Measurements from ENCODE around the gene PHF23. TPM values are rescaled to one million over a fixed set of nuclear protein-coding genes. Genes with fewer than 3 reads are reported as not detected.
A peak's percentile ranks its signal among the peaks of the same experiment; 100 is the strongest.

PHF23 gene
- polyA plus RNA-seq, 1 donor = 45.4 TPM

DNA sequence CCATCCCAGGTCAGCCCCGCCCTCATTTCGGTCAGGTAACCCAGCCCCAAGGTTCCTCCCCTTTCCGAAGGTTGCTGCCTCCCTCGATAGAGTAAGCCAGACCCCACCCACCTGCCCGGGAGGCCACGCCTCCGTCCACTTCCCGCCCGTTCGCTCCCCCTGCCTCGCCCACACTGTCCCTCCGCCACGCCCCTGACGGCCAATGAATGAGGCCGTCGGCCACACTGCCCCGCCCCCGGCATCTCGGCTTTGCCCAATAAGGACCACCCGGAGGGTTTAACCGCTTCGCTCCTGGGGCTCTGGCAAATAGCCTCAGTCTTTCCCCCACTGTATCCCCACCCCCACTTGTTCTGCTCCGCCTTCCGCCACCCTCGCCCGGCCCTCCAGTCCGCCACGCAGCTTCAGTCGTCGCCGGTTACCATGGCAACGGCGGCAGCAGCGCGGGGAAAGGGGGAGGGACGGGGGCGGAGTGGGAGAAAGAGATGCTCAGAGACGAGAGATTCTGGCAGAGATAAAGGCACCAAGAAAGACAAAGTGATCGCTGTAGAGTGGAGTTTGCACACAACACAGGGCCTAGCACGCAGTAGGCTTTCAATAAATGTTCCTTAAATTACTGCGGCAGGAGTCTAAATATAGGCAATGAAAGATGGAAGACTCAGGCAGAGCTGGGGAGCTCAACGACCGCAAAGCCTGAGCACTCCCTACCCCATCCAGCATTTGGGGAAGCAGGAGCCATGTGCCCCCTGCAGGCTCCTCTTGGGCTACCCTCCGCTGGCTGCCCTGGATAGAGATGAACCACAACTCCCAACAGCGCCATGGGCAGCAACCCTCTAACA, 24.7 kb downstream of the PHF23 start:
- Histone ChIP-seq H3K27ac (ENCODE audit: low read length) (peak overlapping the region; percentile 83), H3K27me3 (ENCODE audit: control insufficient read depth, insufficient read depth, low read length) (peaks cover 50% of the 10 kb centered on the region), H3K36me3 (ENCODE audit: control insufficient read depth, insufficient read depth, low read length) (no peaks in the 10 kb centered on the region), H3K9me3 (ENCODE audit: control insufficient read depth, low read depth, low read length) (no peaks in the 10 kb centered on the region), H3K4me1 (ENCODE audit: control insufficient read depth, insufficient read depth, low read length) (peaks cover 31% of the 10 kb centered on the region), H3K4me3 (ENCODE audit: low read length) (peak overlapping the region; percentile 47)
- 0% methylated on average over 1 of the region's 45 CpGs for WGBS (ENCODE audit: insufficient coverage, low lambda C conversion rate)
- peak; percentile 95 for DNase-seq

- no peaks in the 10 kb centered on the region for H3K9me3 ChIP-seq (ENCODE audit: control insufficient read depth, low read depth, low read length)
- peak overlapping the region; percentile 47 for H3K4me3 ChIP-seq (ENCODE audit: low read length)
- peaks cover 55% of the 10 kb centered on the region for H3K27me3 ChIP-seq (ENCODE audit: control insufficient read depth, insufficient read depth, low read length)
- DNase-seq = peak; percentile 84 to 85
- no peaks in the 10 kb centered on the region for H3K36me3 ChIP-seq (ENCODE audit: control insufficient read depth, insufficient read depth, low read length)
- 0% methylated on average over 1 of the region's 15 CpGs for WGBS (ENCODE audit: insufficient coverage, low lambda C conversion rate)
- peak overlapping the region; percentile 83 for H3K27ac ChIP-seq (ENCODE audit: low read length)
- H3K4me1 ChIP-seq (ENCODE audit: control insufficient read depth, insufficient read depth, low read length) = peaks cover 27% of the 10 kb centered on the region
Measured at GRCh38 chr17:7213895-7214299, 25.4 kb downstream of the PHF23 start.

- WGBS (ENCODE audit: insufficient coverage, low lambda C conversion rate) = no CpG with 5 or more reads among the region's 37 CpGs
- no peaks in the 10 kb centered on the region for H3K9me3 ChIP-seq (ENCODE audit: control insufficient read depth, low read depth, low read length)
- H3K27ac ChIP-seq (ENCODE audit: low read length) = no peak overlapping the region
- no peak overlapping the region for H3K4me3 ChIP-seq (ENCODE audit: low read length)
- DNase-seq = no peak
- H3K27me3 ChIP-seq (ENCODE audit: control insufficient read depth, insufficient read depth, low read length) = peaks cover 54% of the 10 kb centered on the region
- no peaks in the 10 kb centered on the region for H3K36me3 ChIP-seq (ENCODE audit: control insufficient read depth, insufficient read depth, low read length)
- H3K4me1 ChIP-seq (ENCODE audit: control insufficient read depth, insufficient read depth, low read length) = peaks cover 17% of the 10 kb centered on the region
Measured at GRCh38 chr17:7211491-7212273, 27.6 kb downstream of the PHF23 start.

GRCh38 chr17:7208754-7209460, 30.4 kb downstream of the PHF23 start:
- no peak for DNase-seq
- H3K27ac ChIP-seq (ENCODE audit: low read length) = no peak overlapping the region
- H3K4me1 ChIP-seq (ENCODE audit: control insufficient read depth, insufficient read depth, low read length) = peaks cover 17% of the 10 kb centered on the region
- H3K9me3 ChIP-seq (ENCODE audit: control insufficient read depth, low read depth, low read length) = no peaks in the 10 kb centered on the region
- no CpG with 5 or more reads among the region's 9 CpGs for WGBS (ENCODE audit: insufficient coverage, low lambda C conversion rate)
- H3K4me3 ChIP-seq (ENCODE audit: low read length) = no peak overlapping the region
- H3K36me3 ChIP-seq (ENCODE audit: control insufficient read depth, insufficient read depth, low read length) = no peaks in the 10 kb centered on the region
- H3K27me3 ChIP-seq (ENCODE audit: control insufficient read depth, insufficient read depth, low read length) = peaks cover 53% of the 10 kb centered on the region

GRCh38 chr17:7208027-7208571, 31.2 kb downstream of the PHF23 start:
- WGBS (ENCODE audit: insufficient coverage, low lambda C conversion rate) = no CpG with 5 or more reads among the region's 21 CpGs
- no peaks in the 10 kb centered on the region for H3K9me3 ChIP-seq (ENCODE audit: control insufficient read depth, low read depth, low read length)
- DNase-seq = no peak
- H3K27me3 ChIP-seq (ENCODE audit: control insufficient read depth, insufficient read depth, low read length) = peaks cover 53% of the 10 kb centered on the region
- H3K4me1 ChIP-seq (ENCODE audit: control insufficient read depth, insufficient read depth, low read length) = peaks cover 13% of the 10 kb centered on the region
- H3K36me3 ChIP-seq (ENCODE audit: control insufficient read depth, insufficient read depth, low read length) = no peaks in the 10 kb centered on the region
- no peak overlapping the region for H3K27ac ChIP-seq (ENCODE audit: low read length)
- no peak overlapping the region for H3K4me3 ChIP-seq (ENCODE audit: low read length)

DNA sequence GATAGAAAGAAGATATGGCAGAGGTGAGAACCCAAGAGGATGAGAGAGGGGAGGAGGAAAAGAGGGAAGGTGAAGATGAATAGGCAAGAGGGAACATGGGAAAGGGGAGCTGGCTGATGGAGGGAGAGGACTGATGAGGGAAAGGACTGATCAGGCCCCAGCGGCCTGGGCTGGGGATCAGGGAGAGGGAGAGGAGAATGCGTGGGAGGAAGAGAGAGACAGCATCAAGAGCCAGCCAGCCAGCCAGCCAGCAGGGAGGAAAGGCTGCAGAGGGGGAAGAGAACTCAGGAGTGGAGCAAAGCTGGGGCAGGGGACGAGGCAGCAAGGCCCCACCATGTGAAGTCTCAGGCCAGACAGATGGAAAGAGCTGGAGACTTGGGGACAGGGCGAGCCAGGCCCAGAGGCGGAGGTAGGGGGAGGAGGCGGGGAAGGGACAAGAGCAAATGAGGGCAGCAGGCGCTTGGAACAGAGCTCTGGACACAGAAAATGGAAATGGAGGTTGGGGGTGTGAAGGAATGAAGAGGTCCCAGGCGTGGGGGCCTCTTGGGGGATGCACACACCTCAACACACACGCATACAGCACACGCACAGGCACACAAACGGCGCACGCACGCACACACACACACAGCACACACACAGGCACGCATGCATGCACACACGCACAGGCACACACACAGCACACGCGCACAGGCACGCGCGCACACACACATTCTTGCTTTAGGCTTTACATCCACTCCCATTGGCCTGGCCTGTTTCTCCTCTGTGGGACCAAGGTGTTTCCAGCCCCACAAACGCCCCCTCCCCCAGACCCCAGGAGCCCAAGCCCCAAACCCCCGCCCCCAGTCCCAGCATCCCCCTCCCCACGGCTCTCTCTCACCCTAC, 31.9 kb downstream of the PHF23 start:
- Histone ChIP-seq H3K9me3 (ENCODE audit: control insufficient read depth, low read depth, low read length) (no peaks in the 10 kb centered on the region), H3K27me3 (ENCODE audit: control insufficient read depth, insufficient read depth, low read length) (peaks cover 49% of the 10 kb centered on the region), H3K4me3 (ENCODE audit: low read length) (no peak overlapping the region), H3K36me3 (ENCODE audit: control insufficient read depth, insufficient read depth, low read length) (peaks cover 6% of the 10 kb centered on the region), H3K27ac (ENCODE audit: low read length) (no peak overlapping the region), H3K4me1 (ENCODE audit: control insufficient read depth, insufficient read depth, low read length) (peaks cover 13% of the 10 kb centered on the region)
- WGBS (ENCODE audit: insufficient coverage, low lambda C conversion rate) = 80% methylated on average over 1 of the region's 24 CpGs
- no peak for DNase-seq

DNA sequence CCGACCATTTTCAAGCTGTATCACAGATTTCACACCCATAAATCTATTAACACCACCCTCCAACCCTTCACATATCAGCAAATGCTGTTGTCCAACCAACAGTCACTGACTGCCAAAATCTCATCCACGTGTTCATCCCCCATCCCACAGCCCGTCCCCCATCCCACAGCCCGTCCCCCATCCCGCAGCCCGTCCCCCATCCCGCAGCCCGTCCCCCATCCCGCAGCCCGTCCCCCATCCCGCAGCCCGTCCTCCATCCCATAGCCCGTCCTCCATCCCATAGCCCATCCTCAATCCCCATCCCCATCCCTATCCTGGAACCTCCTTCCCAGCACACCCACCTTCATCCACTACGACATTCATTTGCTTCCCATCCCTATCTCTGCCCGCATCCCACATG, 33.7 kb downstream of the PHF23 start:
- peak overlapping the region; percentile 62 for H3K4me3 ChIP-seq (ENCODE audit: low read length)
- no peaks in the 10 kb centered on the region for H3K9me3 ChIP-seq (ENCODE audit: control insufficient read depth, low read depth, low read length)
- H3K27ac ChIP-seq (ENCODE audit: low read length) = peak overlapping the region; percentile 69
- H3K4me1 ChIP-seq (ENCODE audit: control insufficient read depth, insufficient read depth, low read length) = peaks cover 13% of the 10 kb centered on the region
- H3K27me3 ChIP-seq (ENCODE audit: control insufficient read depth, insufficient read depth, low read length) = peaks cover 35% of the 10 kb centered on the region
- H3K36me3 ChIP-seq (ENCODE audit: control insufficient read depth, insufficient read depth, low read length) = peaks cover 8% of the 10 kb centered on the region
- no peak for DNase-seq
- 36% methylated on average over 3 of the region's 15 CpGs for WGBS (ENCODE audit: insufficient coverage, low lambda C conversion rate)

GRCh38 chr17:7204828-7205461, 34.3 kb downstream of the PHF23 start:
- Histone ChIP-seq H3K27me3 (ENCODE audit: control insufficient read depth, insufficient read depth, low read length) (peaks cover 28% of the 10 kb centered on the region), H3K9me3 (ENCODE audit: control insufficient read depth, low read depth, low read length) (no peaks in the 10 kb centered on the region), H3K36me3 (ENCODE audit: control insufficient read depth, insufficient read depth, low read length) (peaks cover 8% of the 10 kb centered on the region), H3K27ac (ENCODE audit: low read length) (peak overlapping the region; percentile 69), H3K4me1 (ENCODE audit: control insufficient read depth, insufficient read depth, low read length) (peaks cover 13% of the 10 kb centered on the region), H3K4me3 (ENCODE audit: low read length) (peak overlapping the region; percentile 62)
- WGBS (ENCODE audit: insufficient coverage, low lambda C conversion rate) = no CpG with 5 or more reads among the region's 34 CpGs
- DNase-seq = peak; percentile 82 to 86

- H3K4me1 ChIP-seq (ENCODE audit: control insufficient read depth, insufficient read depth, low read length) = peaks cover 13% of the 10 kb centered on the region
- peak overlapping the region; percentile 62 for H3K4me3 ChIP-seq (ENCODE audit: low read length)
- no peaks in the 10 kb centered on the region for H3K9me3 ChIP-seq (ENCODE audit: control insufficient read depth, low read depth, low read length)
- peaks cover 8% of the 10 kb centered on the region for H3K36me3 ChIP-seq (ENCODE audit: control insufficient read depth, insufficient read depth, low read length)
- WGBS (ENCODE audit: insufficient coverage, low lambda C conversion rate) = no CpG with 5 or more reads among the region's 15 CpGs
- H3K27me3 ChIP-seq (ENCODE audit: control insufficient read depth, insufficient read depth, low read length) = peaks cover 26% of the 10 kb centered on the region
- peak overlapping the region; percentile 69 for H3K27ac ChIP-seq (ENCODE audit: low read length)
- no peak for DNase-seq
Measured at GRCh38 chr17:7204336-7204735, 34.9 kb downstream of the PHF23 start.
